GM12878 (cell line): ENCODE data around the gene DLL1. TPM values are rescaled to one million over a fixed set of nuclear protein-coding genes. Genes with fewer than 3 reads are reported as not detected.

Experiments
- ATAC-seq: fragments of 200-7000 bp; cut with Tn5 transposase; 3 replicates; pipeline ENCODE4 v1.9.1; 2020; ENCODE audit warnings: mild to moderate bottlenecking, moderate library complexity
- BruUV-seq: library from RNA; stranded (reverse); fragments of 400-500 nt; replicated peaks from 2 replicates; lab custom pipeline; 2021; lab: Mats Ljungman, UMichigan
- CTCF ChIA-PET: fragments of 300-600 bp; sonication (Branson Sonifier 250); formaldehyde crosslinking; extraction: SDS; loops from one replicate; lab custom pipeline; 2021; ENCODE audit warnings: inconsistent platforms; lab: Yijun Ruan, JAX
- POLR2A ChIA-PET: fragments of 350-600 bp; formaldehyde crosslinking; extraction: SDS; loops from one replicate; lab custom pipeline; 2021; ENCODE audit warnings: inconsistent platforms; lab: Charles Lee
- RAD21 ChIA-PET: fragments of 300-600 bp; sonication (Branson Sonifier 250); formaldehyde crosslinking; loops from one replicate; lab custom pipeline; 2023; ENCODE audit warnings: antibody characterized with exemption; ENCODE audit not compliant: unreplicated experiment; lab: Charles Lee
- SMC1A ChIA-PET: fragments of 300-600 bp; sonication (Branson Sonifier 250); formaldehyde crosslinking; loops from one replicate; lab custom pipeline; 2023; ENCODE audit not compliant: unreplicated experiment, uncharacterized antibody; lab: Charles Lee
- DNase-seq: peaks from one replicate; pipeline ENCODE4 v3.0.0-alpha.2; 2011; ENCODE audit warnings: low read depth, low spot score
- FAIRE-seq: peaks from 3 replicates; lab custom pipeline; 2011; peaks lifted over from hg19 to GRCh38; lab: Jason Lieb, UNC
- H2AFZ ChIP-seq: 2 replicates; pipeline ENCODE4 v1.6.0; 2011; ENCODE audit warnings: low read depth, low read length, control low read depth; ENCODE audit not compliant: control insufficient read depth
- H3K27ac ChIP-seq: 2 replicates; pipeline ENCODE4 v1.5.1; 2011; ENCODE audit warnings: control low read depth; ENCODE audit not compliant: control insufficient read depth, insufficient read depth
- H3K27me3 ChIP-seq, 2 experiments: replicated peaks in 1 of 2; 2 replicates each; pipeline versions ENCODE4 v1.6.0 to v1.6.1; 2011; ENCODE audit warnings: low read length in 1 of 2; ENCODE audit not compliant: control insufficient read depth in 2 of 2, insufficient read depth in 2 of 2
- H3K36me3 ChIP-seq, 2 experiments: 2 replicates each; pipeline ENCODE4 v1.5.1; 2011; ENCODE audit warnings: low read length in 1 of 2; ENCODE audit not compliant: control insufficient read depth in 2 of 2, insufficient read depth in 2 of 2
- H3K4me1 ChIP-seq: 2 replicates; pipeline ENCODE4 v1.6.1; 2011; ENCODE audit warnings: mild to moderate bottlenecking, low read length, moderate library complexity, mixed read lengths; ENCODE audit not compliant: control insufficient read depth, insufficient read depth
- H3K4me2 ChIP-seq: 2 replicates; pipeline ENCODE4 v1.6.0; 2011; ENCODE audit warnings: control low read depth; ENCODE audit not compliant: control insufficient read depth, insufficient read depth
- H3K4me3 ChIP-seq: fragments of 200-600 bp; sonication (generic); 2 replicates; pipeline ENCODE4 v1.5.1; 2016
- H3K79me2 ChIP-seq: 2 replicates; pipeline ENCODE4 v1.6.0; 2011; ENCODE audit warnings: low read length; ENCODE audit not compliant: control insufficient read depth, insufficient read depth
- H3K9ac ChIP-seq: 2 replicates; pipeline ENCODE4 v1.8.0; 2011; ENCODE audit warnings: low read length, control low read depth, mixed read lengths; ENCODE audit not compliant: control insufficient read depth, insufficient read depth
- H3K9me3 ChIP-seq: replicated peaks from 3 replicates; pipeline ENCODE4 v1.5.1; 2011; ENCODE audit warnings: mild to moderate bottlenecking, low read length; ENCODE audit not compliant: control insufficient read depth, insufficient read depth
- H4K20me1 ChIP-seq: 2 replicates; pipeline ENCODE4 v1.6.0; 2011; ENCODE audit not compliant: control insufficient read depth, insufficient read depth
- BCL11A ChIP-seq: IDR thresholded peaks from 2 replicates; pipeline ENCODE4 v1.6.1; 2011; ENCODE audit warnings: low read depth, low read length
- CBX3 ChIP-seq: fragments of 200-600 bp; sonication (generic); IDR thresholded peaks from 2 replicates; pipeline ENCODE4 v1.6.1; 2016; ENCODE audit warnings: low read depth, borderline replicate concordance
- CHD4 ChIP-seq: fragments of 200-600 bp; sonication (generic); IDR thresholded peaks from 2 replicates; pipeline ENCODE4 v1.6.1; 2016; ENCODE audit warnings: mild to moderate bottlenecking
- DPF2 ChIP-seq: fragments of 450-650 bp; IDR thresholded peaks from 2 replicates; pipeline ENCODE4 v1.6.1; 2017; ENCODE audit warnings: mild to moderate bottlenecking
- ESRRA ChIP-seq: IDR thresholded peaks from 2 replicates; pipeline ENCODE4 v1.6.1; 2012; ENCODE audit warnings: mild to moderate bottlenecking, low read length, improper control_type of control experiment
- ETV6 ChIP-seq, 2 experiments: fragments of 450-650 bp in 1 of 2; IDR thresholded peaks in 1 of 2; conservative IDR thresholded peaks in 1 of 2; 2 replicates each; pipeline ENCODE4 v1.6.1; 2014; ENCODE audit warnings: antibody characterized with exemption in 1 of 2, borderline replicate concordance in 1 of 2, low read depth in 1 of 2, mild to moderate bottlenecking in 1 of 2, moderate library complexity in 1 of 2
- IKZF1 ChIP-seq: fragments of 450-650 bp; conservative IDR thresholded peaks from 2 replicates; pipeline ENCODE4 v1.6.1; 2017; ENCODE audit warnings: antibody characterized with exemption, mild to moderate bottlenecking
- JUND ChIP-seq: IDR thresholded peaks from 2 replicates; pipeline ENCODE4 v1.6.1; 2012; ENCODE audit warnings: low read depth, mild to moderate bottlenecking, low read length, improper control_type of control experiment, moderate library complexity
- KDM1A ChIP-seq: fragments of 200-600 bp; sonication (generic); IDR thresholded peaks from 2 replicates; pipeline ENCODE4 v1.6.1; 2016; ENCODE audit warnings: borderline replicate concordance
- KLF5 ChIP-seq: fragments of 450-650 bp; IDR thresholded peaks from 2 replicates; pipeline ENCODE4 v1.6.1; 2014; ENCODE audit warnings: mild to moderate bottlenecking; ENCODE audit not compliant: partially characterized antibody
- NFXL1 ChIP-seq: fragments of 450-650 bp; IDR thresholded peaks from 2 replicates; pipeline ENCODE4 v1.6.1; 2017; ENCODE audit warnings: antibody characterized with exemption, mild to moderate bottlenecking, borderline replicate concordance
- NR2F1 ChIP-seq: fragments of 450-650 bp; conservative IDR thresholded peaks from 2 replicates; pipeline ENCODE4 v1.6.1; 2017; ENCODE audit warnings: mild to moderate bottlenecking
- NRF1 ChIP-seq: conservative IDR thresholded peaks from 2 replicates; pipeline ENCODE4 v1.6.1; 2011; ENCODE audit warnings: mild to moderate bottlenecking, low read depth, low read length, improper control_type of control experiment
- PAX5 ChIP-seq: IDR thresholded peaks from 2 replicates; pipeline ENCODE4 v1.6.1; 2011; ENCODE audit warnings: low read depth, low read length, borderline replicate concordance
- PAX8 ChIP-seq: fragments of 450-650 bp; IDR thresholded peaks from 2 replicates; pipeline ENCODE4 v1.6.1; 2017; ENCODE audit warnings: mild to moderate bottlenecking, moderate library complexity
- RAD21 ChIP-seq: IDR thresholded peaks from 2 replicates; pipeline ENCODE4 v1.6.1; 2011; ENCODE audit warnings: mild to moderate bottlenecking, low read depth, low read length, moderate library complexity; ENCODE audit not compliant: insufficient read depth
- RUNX3 ChIP-seq: IDR thresholded peaks from 2 replicates; pipeline ENCODE4 v1.6.1; 2012; ENCODE audit warnings: low read length, inconsistent platforms
- SUPT20H ChIP-seq: IDR thresholded peaks from 2 replicates; pipeline ENCODE4 v1.6.1; 2011; ENCODE audit warnings: low read depth, mild to moderate bottlenecking, low read length, moderate library complexity, borderline replicate concordance; ENCODE audit not compliant: control insufficient read depth
- ZNF207 ChIP-seq: fragments of 450-650 bp; IDR thresholded peaks from 2 replicates; pipeline ENCODE4 v1.6.1; 2014; ENCODE audit warnings: antibody characterized with exemption, mild to moderate bottlenecking, borderline replicate concordance
- WGBS: methylation state at CpG from one replicate; pipeline ENCODE4 v1.1.6; 2016; ENCODE audit warnings: low lambda C conversion rate; ENCODE audit not compliant: insufficient replicate concordance, insufficient coverage; ENCODE audit errors: missing lambda C conversion rate; 5-methylcytosine and 5-hydroxymethylcytosine counted together
- in situ Hi-C: fragments of 300-500 bp; cut with MboI; formaldehyde crosslinking; loops from 9 replicates; pipeline ENCODE4 v1.14.3; 2018; ENCODE audit warnings: mixed read lengths
- intact Hi-C: fragments of 100-400 bp; cut with micrococcal nuclease; formaldehyde crosslinking; loops from one replicate; pipeline ENCODE4 v1.14.2; 2022; ENCODE audit not compliant: unreplicated experiment
- polyA plus RNA-seq, 11 experiments: library from polyadenylated mRNA; depleted of rRNA in 4 of 11; unstranded in 6 of 11; stranded (reverse) in 5 of 11; fragments of >200 nt; fragmentation: Nextera tagmentation in 4 of 11; fragmentation: Illumina TruSeq in 1 of 11; extraction: Ambion mirVana in 4 of 11; extraction: Trizol in 1 of 11; gene quantifications; 1 replicate in 1 of 11; 2 replicates in 10 of 11; pipeline versions ENCODE4 v1.2.1 to v1.2.3, GENCODE V29; 2011 to 2016; ENCODE audit warnings: inconsistent platforms in 2 of 11, missing spikeins in 2 of 11, low read depth in 1 of 11
- total RNA-seq, 4 experiments: library from RNA; depleted of rRNA in 3 of 4; stranded (reverse); fragments of >200 nt in 3 of 4; fragmentation: Illumina TruSeq in 1 of 4; extraction: Trizol in 1 of 4; gene quantifications; 2 replicates each; pipeline versions ENCODE4 v1.2.1 to v1.2.3, GENCODE V29; 2013 to 2021
- TF ChIP-seq, protein P1 (sequence below): fragments of 450-650 bp; IDR thresholded peaks from 2 replicates; pipeline ENCODE4 v1.6.1; 2017; ENCODE audit warnings: mild to moderate bottlenecking

Gene DLL1
- total and polyA plus RNA-seq, 10 of the 15 experiments (the other 5 are each of a cell fraction or from before 2014, with no cell fraction given), result 0.02 to 0.80 (median 0.19) TPM

DNA sequence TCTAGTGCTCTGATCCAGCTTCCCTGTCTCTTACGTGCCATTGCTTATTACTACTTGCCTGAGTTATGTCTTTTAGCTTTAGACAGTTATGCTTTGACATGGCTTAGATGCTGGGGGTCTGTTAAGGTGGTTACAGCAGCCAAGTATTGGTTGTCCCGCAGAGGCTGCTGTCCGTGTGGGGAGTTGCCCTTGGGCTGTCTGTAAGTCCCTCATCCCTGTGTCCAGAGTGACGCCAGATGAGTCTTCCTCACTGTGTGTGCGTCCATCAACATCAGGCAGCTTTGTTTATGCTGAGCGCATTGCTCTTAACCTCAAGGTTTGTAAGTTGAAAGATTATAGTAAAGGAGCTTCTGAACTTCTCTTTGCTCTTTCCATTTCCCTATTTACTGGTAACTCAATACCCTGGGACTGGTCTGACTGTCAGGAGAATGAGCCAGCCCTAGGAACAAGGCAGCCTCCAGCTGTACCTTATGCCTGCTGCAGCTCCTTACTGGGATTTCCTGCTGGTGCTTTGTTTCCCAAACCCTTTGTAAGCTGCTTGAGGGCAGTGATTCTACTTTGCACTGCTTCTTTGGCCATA is 22.9 kb upstream of the DLL1 start (continued):
- TF ChIP-seq ETV6 (conservative IDR thresholded peaks at IDR 0.05 in 1 of 2, IDR thresholded peaks at IDR 0.05 in 1 of 2; ENCODE audit: borderline replicate concordance in 1 of 2, low read depth in 1 of 2), result no peak
- no peak for TF ChIP-seq ESRRA
- TF ChIP-seq NR2F1, result no peak
- no peak for TF ChIP-seq DPF2

DNA sequence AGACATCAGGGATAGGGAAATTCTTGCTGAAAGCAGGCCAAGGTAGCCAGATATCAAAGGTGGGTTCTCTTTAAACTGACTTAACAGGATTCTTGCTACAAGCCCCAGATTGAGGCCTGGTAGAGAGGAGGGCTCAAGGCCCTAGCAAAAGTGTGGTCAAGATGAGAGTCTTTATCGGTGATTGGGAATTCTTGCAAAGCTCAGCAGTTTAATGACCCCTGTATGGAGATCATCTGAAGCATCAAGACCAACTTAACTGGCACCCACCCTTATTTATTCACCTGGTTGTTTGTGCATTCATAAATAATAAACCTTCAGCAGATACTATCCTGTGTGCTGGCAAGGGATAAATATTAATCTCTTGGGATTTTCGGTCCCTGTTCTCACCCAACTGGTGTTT is 22.0 kb upstream of the DLL1 start:
- CTCF ChIA-PET, result interaction anchor here (1.1 to 1.3 kb wide), 2 partner anchors 21 to 204 kb away, joined by 3 to 7 read pairs; no protein-coding TSS in a partner anchor
- Histone ChIP-seq H3K4me3 (no peak overlapping the region), H3K27ac (no peak overlapping the region), H3K36me3 (no peaks in the 10 kb centered on the region; a peak in 1 of 4 replicates), H2AFZ (no peak overlapping the region), H3K4me1 (no peaks in the 10 kb centered on the region), H3K9me3 (no peaks in the 10 kb centered on the region; the same call in 2 of the 3 replicates), H4K20me1 (no peaks in the 10 kb centered on the region), H3K9ac (no peak overlapping the region), H3K27me3 (no peaks in the 10 kb centered on the region), H3K4me2 (no peak overlapping the region), H3K79me2 (peaks cover 45% of the 10 kb centered on the region)
- SMC1A ChIA-PET, result interaction anchor here (0.9 kb wide), 1 partner anchor 22 kb away, joined by 4 read pairs; the partner anchor contains the start of gene DLL1
- intact Hi-C loops, result loop anchor here (5.0 kb wide), 1 partner anchor 611 kb away; the partner anchor contains the start of genes C6orf120 and WDR27
- no TSS peak for BruUV-seq
- TF ChIP-seq PAX8 (no peak), RUNX3 (no peak), KDM1A (no peak), BCL11A (no peak), KLF5 (no peak), ETV6 (conservative IDR thresholded peaks at IDR 0.05 in 1 of 2, IDR thresholded peaks at IDR 0.05 in 1 of 2; ENCODE audit: borderline replicate concordance in 1 of 2, low read depth in 1 of 2) (no peak), ZNF207 (no peak), SUPT20H (no peak), DPF2 (no peak), CHD4 (no peak), NRF1 (no peak), CBX3 (no peak), JUND (no peak), PAX5 (no peak), NFXL1 (no peak), RAD21 (no peak), IKZF1 (no peak)
- TF ChIP-seq, protein P1, sequence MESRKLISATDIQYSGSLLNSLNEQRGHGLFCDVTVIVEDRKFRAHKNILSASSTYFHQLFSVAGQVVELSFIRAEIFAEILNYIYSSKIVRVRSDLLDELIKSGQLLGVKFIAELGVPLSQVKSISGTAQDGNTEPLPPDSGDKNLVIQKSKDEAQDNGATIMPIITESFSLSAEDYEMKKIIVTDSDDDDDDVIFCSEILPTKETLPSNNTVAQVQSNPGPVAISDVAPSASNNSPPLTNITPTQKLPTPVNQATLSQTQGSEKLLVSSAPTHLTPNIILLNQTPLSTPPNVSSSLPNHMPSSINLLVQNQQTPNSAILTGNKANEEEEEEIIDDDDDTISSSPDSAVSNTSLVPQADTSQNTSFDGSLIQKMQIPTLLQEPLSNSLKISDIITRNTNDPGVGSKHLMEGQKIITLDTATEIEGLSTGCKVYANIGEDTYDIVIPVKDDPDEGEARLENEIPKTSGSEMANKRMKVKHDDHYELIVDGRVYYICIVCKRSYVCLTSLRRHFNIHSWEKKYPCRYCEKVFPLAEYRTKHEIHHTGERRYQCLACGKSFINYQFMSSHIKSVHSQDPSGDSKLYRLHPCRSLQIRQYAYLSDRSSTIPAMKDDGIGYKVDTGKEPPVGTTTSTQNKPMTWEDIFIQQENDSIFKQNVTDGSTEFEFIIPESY, result no peak
- no peak for FAIRE-seq
- POLR2A ChIA-PET, result no interaction called here
- RAD21 ChIA-PET, result no interaction called here
- WGBS, result 100% methylated on average over 2 of the region's 2 CpGs
- in situ Hi-C loops, result no loop called here
- no peak for DNase-seq
- no peak for ATAC-seq
